HUES48 (cell line): ENCODE data around the gene IL2RA.
"Not testable (repeated sequence)": the region's sequence is repeated elsewhere in the genome, so short reads cannot be mapped to it uniquely, and the experiment has no call there.

Source experiments
- H3K27ac ChIP-seq: one replicate; pipeline ENCODE4 v1.7.0; 2013; ENCODE audit warnings: low read depth, low read length, inconsistent platforms
- H3K27me3 ChIP-seq: 2 replicates; pipeline ENCODE4 v1.6.1; 2013; ENCODE audit warnings: mild to moderate bottlenecking, low read length; ENCODE audit not compliant: control insufficient read depth, insufficient read depth
- H3K36me3 ChIP-seq: 2 replicates; pipeline ENCODE4 v1.6.1; 2013; ENCODE audit warnings: low read length; ENCODE audit not compliant: control insufficient read depth, insufficient read depth
- H3K4me1 ChIP-seq: 2 replicates; pipeline ENCODE4 v1.6.1; 2013; ENCODE audit warnings: mild to moderate bottlenecking, low read length; ENCODE audit not compliant: control insufficient read depth, insufficient read depth
- H3K4me3 ChIP-seq: 2 replicates; pipeline ENCODE4 v1.5.1; 2013; ENCODE audit warnings: mild to moderate bottlenecking, low read depth, low read length
- H3K9ac ChIP-seq: 2 replicates; pipeline ENCODE4 v1.6.1; 2013; ENCODE audit warnings: mild to moderate bottlenecking, low read depth, low read length, moderate library complexity
- H3K9me3 ChIP-seq: 2 replicates; pipeline ENCODE4 v1.6.1; 2013; ENCODE audit warnings: low read length; ENCODE audit not compliant: control insufficient read depth, insufficient read depth

The IL2RA gene

DNA sequence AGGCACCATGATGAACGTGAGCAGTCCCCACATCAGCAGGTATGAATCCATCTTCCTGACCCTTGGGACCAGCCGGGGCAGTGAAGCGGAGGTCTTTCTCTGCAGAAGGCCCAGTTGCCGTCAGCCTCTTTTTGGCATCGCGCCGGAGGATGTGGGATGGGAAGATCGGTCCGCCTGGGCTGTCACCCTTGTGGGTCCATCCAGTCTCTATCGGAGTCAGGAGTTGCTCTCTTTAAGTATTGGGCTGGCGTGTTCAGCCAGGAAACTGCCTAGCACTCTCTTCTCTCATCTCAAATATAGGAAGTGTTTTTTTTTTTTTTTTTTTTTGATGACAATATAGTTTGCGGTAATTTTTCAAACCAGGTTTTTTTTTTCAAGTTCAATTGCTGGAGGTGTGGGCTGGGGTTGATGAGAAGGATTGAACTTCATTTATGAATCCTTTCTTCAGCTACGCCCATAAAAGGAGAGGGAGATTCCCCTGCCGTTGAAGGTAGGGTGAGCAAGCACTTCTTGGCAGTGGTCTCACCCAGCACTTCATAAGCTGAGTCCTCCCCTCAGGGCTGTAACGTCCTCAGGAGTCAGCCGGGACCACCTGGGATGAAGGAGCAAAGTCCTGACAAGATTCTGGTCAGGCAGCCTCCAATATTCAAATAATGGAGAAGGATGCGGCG is at the start of gene IL2RA:
Gene IL2RA, minus strand, starts transcription at position 267 of the 671 bp plus-strand sequence. Its CDS starts 216 bp downstream, at position 51.
- Histone ChIP-seq H3K9me3 (no peaks in the 10 kb centered on the region), H3K36me3 (no peaks in the 10 kb centered on the region), H3K27ac (no peak within 1 kb of the TSS), H3K4me3 (no peak within 1 kb of the TSS), H3K4me1 (no peaks in the 10 kb centered on the region), H3K9ac (no peak within 1 kb of the TSS), H3K27me3 (no peaks in the 10 kb centered on the region)

DNA sequence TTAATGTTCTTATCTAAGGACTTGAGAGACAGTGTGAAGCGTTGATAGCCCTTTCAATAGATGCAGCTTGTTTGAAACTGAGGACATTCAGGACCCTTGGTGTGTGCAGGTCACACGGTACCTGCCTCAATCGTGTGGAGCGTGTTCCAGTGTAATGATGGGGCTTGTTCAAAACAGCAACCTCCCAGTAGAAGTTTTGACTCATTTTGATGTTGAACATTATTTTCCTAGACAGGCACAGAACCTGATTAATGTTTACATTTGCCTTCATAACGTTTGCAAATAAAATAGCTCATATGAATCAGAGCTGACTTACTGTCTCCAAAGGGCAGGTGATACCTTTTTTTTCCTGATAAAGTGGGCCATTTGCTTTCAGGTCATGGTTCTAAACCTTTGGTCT is 48.0 kb upstream of the IL2RA start:
- Histone ChIP-seq H3K4me1 (peaks cover 28% of the 10 kb centered on the region), H3K4me3 (no peak overlapping the region), H3K9ac (no peak overlapping the region), H3K9me3 (no peaks in the 10 kb centered on the region), H3K27ac (no peak overlapping the region), H3K36me3 (peaks cover 79% of the 10 kb centered on the region), H3K27me3 (no peaks in the 10 kb centered on the region)

DNA sequence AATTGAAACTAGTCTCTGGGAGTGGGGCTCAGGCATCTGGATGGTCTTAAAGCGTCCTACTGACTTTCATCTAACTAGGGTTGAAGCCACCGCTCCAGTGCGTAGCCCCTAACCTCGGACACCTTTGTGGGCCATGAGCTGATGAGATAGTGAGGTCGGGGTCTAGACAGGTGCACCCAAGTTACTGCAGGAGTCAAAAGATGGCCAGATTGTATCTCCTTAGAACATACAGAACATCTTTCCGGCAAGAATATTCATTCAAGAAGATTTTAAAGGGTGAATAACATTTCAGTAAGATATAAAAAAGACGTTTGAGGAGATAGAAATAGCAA is 47.2 kb upstream of the IL2RA start:
- Histone ChIP-seq H3K27ac (peak overlapping the region; percentile 57), H3K9me3 (no peaks in the 10 kb centered on the region), H3K9ac (no peak overlapping the region), H3K27me3 (no peaks in the 10 kb centered on the region), H3K36me3 (peaks cover 72% of the 10 kb centered on the region), H3K4me3 (no peak overlapping the region), H3K4me1 (peaks cover 35% of the 10 kb centered on the region)

DNA sequence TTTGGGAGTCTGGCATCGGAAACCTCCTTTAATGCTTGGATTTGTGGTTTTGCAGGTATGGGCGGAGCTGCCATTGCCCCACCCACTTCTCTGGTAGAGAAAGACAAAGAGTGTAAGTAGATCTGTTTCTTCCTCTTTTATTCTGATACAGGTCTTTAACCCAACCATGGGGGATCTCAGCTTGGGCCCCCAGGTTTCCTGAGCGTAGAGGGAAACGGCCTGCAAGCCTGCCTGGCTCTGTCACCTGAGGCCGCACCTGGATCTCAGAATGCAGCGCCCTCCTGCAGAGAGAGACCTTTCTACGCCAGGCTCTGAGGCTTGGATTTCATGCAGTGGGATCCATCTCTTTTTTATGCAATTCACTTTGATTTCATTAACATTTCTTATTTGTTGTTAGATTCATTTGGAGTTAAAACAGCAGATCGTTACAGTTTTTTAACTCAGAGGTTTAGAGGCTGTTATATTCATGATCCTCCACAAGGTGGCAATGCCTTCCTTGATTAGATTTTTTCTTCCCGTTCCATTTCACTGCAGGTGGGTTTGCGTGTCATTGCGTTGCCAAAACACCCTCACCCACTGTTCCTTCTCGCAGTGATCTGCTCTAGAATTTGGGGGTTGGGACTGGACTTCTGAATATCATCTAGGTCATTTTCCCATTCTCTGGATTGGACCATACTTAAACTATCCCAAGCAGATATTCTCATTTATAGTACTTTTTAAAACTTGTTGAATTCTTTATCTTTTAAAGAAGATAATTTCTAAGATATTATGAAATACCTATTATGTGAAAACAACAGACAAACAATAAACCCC is 46.7 kb upstream of the IL2RA start:
- no peaks in the 10 kb centered on the region for H3K27me3 ChIP-seq

DNA sequence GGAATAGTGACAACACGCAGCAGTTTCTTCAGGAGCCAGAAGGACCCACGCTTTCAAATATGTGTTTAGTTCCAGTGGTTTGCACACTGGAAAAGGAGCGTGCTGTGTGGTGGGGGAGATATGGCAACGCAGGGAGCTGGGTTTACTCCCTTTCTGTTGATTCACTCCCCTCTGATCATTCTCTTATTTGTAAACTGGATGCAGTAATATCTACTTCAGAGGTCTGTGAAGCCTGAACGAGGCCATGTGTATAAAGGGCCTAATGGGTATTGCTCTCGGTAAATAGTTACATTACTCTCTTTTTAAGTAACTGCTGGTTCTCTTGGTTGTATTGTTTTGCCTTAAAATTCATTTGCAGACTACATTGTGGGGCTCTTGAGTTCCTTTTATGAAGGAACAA is 45.9 kb upstream of the IL2RA start:
- H3K9me3 ChIP-seq, result no peaks in the 10 kb centered on the region
- H3K4me3 ChIP-seq, result no peak overlapping the region
- peak overlapping the region; percentile 48 for H3K27ac ChIP-seq
- H3K4me1 ChIP-seq, result peaks cover 48% of the 10 kb centered on the region
- no peaks in the 10 kb centered on the region for H3K27me3 ChIP-seq
- H3K9ac ChIP-seq, result no peak overlapping the region
- peaks cover 65% of the 10 kb centered on the region for H3K36me3 ChIP-seq

More for the DNA sequence above, 46.7 kb upstream of the IL2RA start:
- Histone ChIP-seq H3K27ac (peak overlapping the region; percentile 57), H3K4me3 (no peak overlapping the region), H3K4me1 (peaks cover 41% of the 10 kb centered on the region), H3K36me3 (peaks cover 68% of the 10 kb centered on the region), H3K9me3 (no peaks in the 10 kb centered on the region), H3K9ac (no peak overlapping the region)

- H3K27ac ChIP-seq, H3K9ac ChIP-seq, H3K9me3 ChIP-seq, H3K27me3 ChIP-seq, H3K4me3 ChIP-seq: not testable (repeated sequence)
- peaks cover 63% of the 10 kb centered on the region for H3K36me3 ChIP-seq
- H3K4me1 ChIP-seq, result peaks cover 51% of the 10 kb centered on the region
Measured at GRCh38 chr10:6107616-6108015, 45.4 kb upstream of the IL2RA start.

GRCh38 chr10:6103591-6103990 is 41.4 kb upstream of the IL2RA start:
- Histone ChIP-seq H3K27ac (no peak overlapping the region), H3K4me3 (no peak overlapping the region), H3K36me3 (peaks cover 60% of the 10 kb centered on the region), H3K9me3 (no peaks in the 10 kb centered on the region), H3K4me1 (peaks cover 62% of the 10 kb centered on the region), H3K9ac (no peak overlapping the region), H3K27me3 (no peaks in the 10 kb centered on the region)

GRCh38 chr10:6102128-6102527 is 40.0 kb upstream of the IL2RA start:
- no peak overlapping the region for H3K9ac ChIP-seq
- peaks cover 67% of the 10 kb centered on the region for H3K4me1 ChIP-seq
- H3K27me3 ChIP-seq, result no peaks in the 10 kb centered on the region
- no peak overlapping the region for H3K4me3 ChIP-seq
- no peaks in the 10 kb centered on the region for H3K9me3 ChIP-seq
- H3K27ac ChIP-seq, result no peak overlapping the region
- peaks cover 65% of the 10 kb centered on the region for H3K36me3 ChIP-seq

GRCh38 chr10:6101181-6101580 is 39.0 kb upstream of the IL2RA start:
- no peaks in the 10 kb centered on the region for H3K9me3 ChIP-seq
- H3K9ac ChIP-seq, result no peak overlapping the region
- no peaks in the 10 kb centered on the region for H3K27me3 ChIP-seq
- no peak overlapping the region for H3K4me3 ChIP-seq
- peaks cover 73% of the 10 kb centered on the region for H3K4me1 ChIP-seq
- H3K27ac ChIP-seq, result peak overlapping the region; percentile 40
- H3K36me3 ChIP-seq, result peaks cover 62% of the 10 kb centered on the region

DNA sequence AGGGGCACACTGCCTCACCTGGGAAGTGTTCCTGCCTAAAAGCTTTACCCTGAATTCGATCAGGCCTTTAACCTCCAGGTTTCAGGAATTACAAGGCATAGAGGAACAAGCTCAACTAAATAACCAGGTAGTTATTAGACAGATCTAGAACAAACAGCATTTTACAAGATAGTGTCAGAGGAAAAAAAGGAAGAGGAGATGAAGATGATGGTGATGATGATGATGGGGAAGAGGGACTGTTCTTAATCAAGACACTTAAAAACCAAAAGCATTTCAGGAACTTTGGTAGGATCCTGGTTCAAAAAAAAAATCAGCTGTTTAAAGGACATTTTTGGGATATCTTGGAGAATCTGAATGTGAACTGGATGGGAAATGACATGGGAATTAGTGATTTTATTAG is 38.2 kb upstream of the IL2RA start:
- Histone ChIP-seq H3K4me3 (no peak overlapping the region), H3K27ac (no peak overlapping the region), H3K4me1 (peaks cover 75% of the 10 kb centered on the region), H3K9ac (no peak overlapping the region), H3K36me3 (peaks cover 57% of the 10 kb centered on the region), H3K27me3 (no peaks in the 10 kb centered on the region), H3K9me3 (no peaks in the 10 kb centered on the region)

- Histone ChIP-seq H3K27me3 (no peaks in the 10 kb centered on the region), H3K4me3 (no peak overlapping the region), H3K36me3 (peaks cover 50% of the 10 kb centered on the region), H3K9me3 (no peaks in the 10 kb centered on the region), H3K9ac (no peak overlapping the region), H3K27ac (no peak overlapping the region), H3K4me1 (peaks cover 59% of the 10 kb centered on the region)
Measured at GRCh38 chr10:6098156-6098555, 36.0 kb upstream of the IL2RA start.
